Measurements from ENCODE around the gene C1QL2. TPM values are rescaled to one million over a fixed set of nuclear protein-coding genes. Genes with fewer than 3 reads are reported as not detected.

The C1QL2 gene
- total RNA-seq, 4 donors from 2014 or later: 0.76 TPM; not detected in 3

DNA sequence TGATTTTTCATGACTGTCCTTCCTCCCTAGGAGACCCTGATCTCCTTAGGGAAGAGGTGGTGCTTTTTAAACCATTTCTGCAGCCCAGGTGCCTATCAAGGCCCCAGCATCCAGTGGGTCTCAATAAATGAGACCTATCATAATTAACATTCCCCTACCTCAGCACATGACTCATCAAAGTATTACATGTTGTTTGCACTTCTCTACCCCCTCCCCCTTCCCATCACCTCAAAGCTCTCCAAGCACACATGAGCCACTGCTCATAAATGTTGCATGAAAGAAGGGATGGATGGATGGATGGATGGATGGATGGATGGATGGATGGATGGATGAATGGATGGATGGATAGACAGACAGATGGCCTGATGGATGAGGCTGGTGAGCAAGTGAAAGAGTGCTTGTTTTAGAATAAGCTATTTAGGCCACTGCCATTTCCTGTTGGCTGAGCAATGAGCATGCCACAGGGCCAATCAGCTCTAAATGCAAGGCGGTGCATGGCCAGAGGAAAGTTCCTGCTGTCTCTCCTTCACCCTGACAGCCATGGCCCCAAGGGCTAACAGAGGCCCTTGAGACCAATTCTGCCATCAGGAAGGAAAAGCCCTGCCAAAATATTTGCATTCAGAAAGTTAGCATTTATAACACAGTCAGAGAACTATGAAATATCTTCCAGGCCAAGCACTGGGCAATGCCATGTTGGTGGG lies 44.2 kb upstream of the C1QL2 start:
- H3K9me3 ChIP-seq: no peaks in the 10 kb centered on the region
- no peaks in the 10 kb centered on the region for H3K4me1 ChIP-seq
- H3K27me3 ChIP-seq: no peaks in the 10 kb centered on the region
- H3K36me3 ChIP-seq: no peaks in the 10 kb centered on the region
- H3K27ac ChIP-seq: no peak overlapping the region
- DNase-seq (ENCODE audit: low spot score in 2 of 2): no peak
- no peak overlapping the region for H3K4me3 ChIP-seq
- TF ChIP-seq EP300 (IDR thresholded peaks at IDR 0.05) (no peak), POLR2AphosphoS5 (IDR thresholded peaks at IDR 0.05) (no peak), POLR2A (IDR thresholded peaks at IDR 0.05) (no peak)
- TF ChIP-seq, protein P1, sequence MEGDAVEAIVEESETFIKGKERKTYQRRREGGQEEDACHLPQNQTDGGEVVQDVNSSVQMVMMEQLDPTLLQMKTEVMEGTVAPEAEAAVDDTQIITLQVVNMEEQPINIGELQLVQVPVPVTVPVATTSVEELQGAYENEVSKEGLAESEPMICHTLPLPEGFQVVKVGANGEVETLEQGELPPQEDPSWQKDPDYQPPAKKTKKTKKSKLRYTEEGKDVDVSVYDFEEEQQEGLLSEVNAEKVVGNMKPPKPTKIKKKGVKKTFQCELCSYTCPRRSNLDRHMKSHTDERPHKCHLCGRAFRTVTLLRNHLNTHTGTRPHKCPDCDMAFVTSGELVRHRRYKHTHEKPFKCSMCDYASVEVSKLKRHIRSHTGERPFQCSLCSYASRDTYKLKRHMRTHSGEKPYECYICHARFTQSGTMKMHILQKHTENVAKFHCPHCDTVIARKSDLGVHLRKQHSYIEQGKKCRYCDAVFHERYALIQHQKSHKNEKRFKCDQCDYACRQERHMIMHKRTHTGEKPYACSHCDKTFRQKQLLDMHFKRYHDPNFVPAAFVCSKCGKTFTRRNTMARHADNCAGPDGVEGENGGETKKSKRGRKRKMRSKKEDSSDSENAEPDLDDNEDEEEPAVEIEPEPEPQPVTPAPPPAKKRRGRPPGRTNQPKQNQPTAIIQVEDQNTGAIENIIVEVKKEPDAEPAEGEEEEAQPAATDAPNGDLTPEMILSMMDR (IDR thresholded peaks at IDR 0.05): no peak
- WGBS: 75% methylated on average over 1 of the region's 1 CpG

DNA sequence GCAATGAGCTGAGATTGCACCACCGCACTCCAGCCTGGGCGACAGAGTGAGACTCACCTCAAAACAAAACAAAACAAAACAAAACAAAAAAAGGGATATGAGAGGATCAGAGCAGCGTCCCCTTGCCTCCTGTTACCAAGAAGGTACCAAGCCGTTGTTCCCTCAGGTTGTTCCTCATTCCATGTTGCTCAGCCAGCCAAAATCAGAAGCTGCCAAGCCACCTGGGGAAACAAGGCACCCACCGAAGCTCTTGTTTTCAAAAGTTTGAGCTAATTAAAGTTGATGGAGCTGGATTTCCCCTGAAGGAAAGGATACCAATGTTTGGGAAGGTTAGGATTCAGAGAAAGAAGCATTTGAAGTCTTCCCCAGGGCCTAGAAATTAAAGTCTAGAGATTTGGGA lies 43.3 kb upstream of the C1QL2 start:
- Histone ChIP-seq H3K4me3 (no peak overlapping the region), H3K9me3 (no peaks in the 10 kb centered on the region), H3K4me1 (no peaks in the 10 kb centered on the region), H3K27ac (no peak overlapping the region), H3K36me3 (no peaks in the 10 kb centered on the region), H3K27me3 (no peaks in the 10 kb centered on the region)
- no peak for DNase-seq (ENCODE audit: low spot score in 2 of 2)
- TF ChIP-seq EP300 (IDR thresholded peaks at IDR 0.05) (no peak), POLR2AphosphoS5 (IDR thresholded peaks at IDR 0.05) (no peak), POLR2A (IDR thresholded peaks at IDR 0.05) (no peak)
- TF ChIP-seq, protein P1 (IDR thresholded peaks at IDR 0.05): no peak
- 61% methylated on average over 5 of the region's 5 CpGs for WGBS

DNA sequence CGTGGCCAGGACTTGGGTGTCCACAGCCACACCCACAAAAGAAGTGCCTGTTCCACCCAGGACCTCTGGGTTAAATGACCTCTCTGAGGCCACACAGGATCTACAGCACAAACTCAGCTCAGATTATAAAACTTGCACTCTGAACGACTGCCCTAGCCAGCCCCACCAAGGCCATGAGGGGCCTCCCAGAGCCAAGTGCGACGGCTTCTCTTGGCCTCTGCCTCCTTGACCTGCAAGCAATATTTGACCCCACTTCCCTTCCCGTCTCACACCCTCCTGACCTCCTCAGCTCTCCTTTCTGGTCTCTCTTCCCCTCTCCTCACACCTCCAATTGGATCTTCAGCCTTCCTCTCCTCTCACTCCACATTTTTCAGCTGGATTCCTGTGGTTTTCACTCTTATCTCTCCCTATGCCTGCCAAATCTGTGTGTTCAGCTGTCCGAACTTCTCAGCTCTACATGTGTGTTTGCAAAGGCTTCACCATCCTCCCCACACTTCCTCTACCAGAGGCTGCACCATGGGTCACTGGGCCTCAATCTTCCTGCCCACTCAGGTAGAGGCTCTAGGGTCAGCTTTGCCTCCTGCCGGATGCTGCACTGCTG lies 39.8 kb upstream of the C1QL2 start:
- Histone ChIP-seq H3K27ac (no peak overlapping the region), H3K27me3 (peaks cover 3% of the 10 kb centered on the region), H3K4me1 (no peaks in the 10 kb centered on the region), H3K36me3 (no peaks in the 10 kb centered on the region), H3K4me3 (no peak overlapping the region), H3K9me3 (no peaks in the 10 kb centered on the region)
- TF ChIP-seq POLR2AphosphoS5 (IDR thresholded peaks at IDR 0.05) (no peak), POLR2A (IDR thresholded peaks at IDR 0.05) (no peak), EP300 (IDR thresholded peaks at IDR 0.05) (no peak)
- TF ChIP-seq, protein P1 (IDR thresholded peaks at IDR 0.05): no peak
- DNase-seq (ENCODE audit: low spot score in 2 of 2): no peak
- 81% methylated on average over 7 of the region's 7 CpGs for WGBS

DNA sequence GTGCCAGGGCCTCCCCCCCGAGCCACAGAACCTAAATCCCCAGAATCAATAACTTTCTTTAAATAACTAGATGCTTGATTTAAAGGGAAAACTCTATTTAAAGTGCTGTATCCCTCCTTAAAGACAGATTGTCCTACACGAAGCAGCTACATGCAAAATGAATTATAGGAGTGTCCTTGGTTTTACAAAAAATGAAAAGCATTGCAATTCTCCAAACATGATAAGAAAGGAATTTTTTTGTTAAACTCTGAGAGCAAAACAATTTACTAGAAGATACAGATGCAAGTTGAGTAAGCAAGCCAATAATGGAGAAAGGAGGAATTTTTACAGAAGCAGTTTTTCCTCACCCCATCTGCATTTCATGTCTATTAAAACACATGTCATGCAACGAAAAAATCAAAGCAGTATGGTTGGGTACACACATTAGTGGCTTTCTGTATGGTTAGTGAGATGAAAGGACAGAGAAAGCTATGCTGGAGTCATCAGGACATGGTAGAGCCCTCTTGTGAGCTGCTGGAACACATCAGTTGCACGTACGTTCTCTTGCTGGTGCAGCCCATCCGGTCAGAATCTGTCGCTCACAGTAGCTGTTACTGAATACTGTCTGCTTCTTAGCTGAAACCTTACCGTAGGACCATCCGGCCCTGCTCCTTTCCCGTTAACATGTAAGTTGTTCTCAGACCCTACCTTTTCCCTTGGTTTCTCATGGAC lies 39.1 kb upstream of the C1QL2 start:
- no peaks in the 10 kb centered on the region for H3K4me1 ChIP-seq
- no peak overlapping the region for H3K27ac ChIP-seq
- no peaks in the 10 kb centered on the region for H3K9me3 ChIP-seq
- DNase-seq (ENCODE audit: low spot score in 2 of 2): no peak
- no peak overlapping the region for H3K4me3 ChIP-seq
- WGBS: 60% methylated on average over 10 of the region's 10 CpGs
- no peaks in the 10 kb centered on the region for H3K36me3 ChIP-seq
- no peak for TF ChIP-seq EP300 (IDR thresholded peaks at IDR 0.05)
- TF ChIP-seq, protein P1 (IDR thresholded peaks at IDR 0.05): no peak
- no peak for TF ChIP-seq POLR2AphosphoS5 (IDR thresholded peaks at IDR 0.05)
- no peak for TF ChIP-seq POLR2A (IDR thresholded peaks at IDR 0.05)
- H3K27me3 ChIP-seq: peaks cover 3% of the 10 kb centered on the region

DNA sequence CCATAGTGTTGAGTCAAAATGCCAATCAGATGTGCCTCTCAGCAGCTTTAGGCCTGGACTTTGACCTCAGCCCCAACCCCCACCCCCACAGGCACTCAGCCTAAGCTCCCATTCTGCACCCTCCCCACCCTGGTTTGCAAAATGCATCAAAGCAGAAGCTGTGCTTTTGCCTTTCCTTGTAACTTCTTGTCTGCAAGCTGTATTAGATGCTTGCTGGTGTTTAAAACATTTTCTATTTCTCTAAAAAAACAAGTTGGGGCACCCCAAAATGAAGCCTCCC lies 38.5 kb upstream of the C1QL2 start:
- Histone ChIP-seq H3K4me1 (no peaks in the 10 kb centered on the region), H3K27ac (no peak overlapping the region), H3K36me3 (no peaks in the 10 kb centered on the region), H3K27me3 (peaks cover 3% of the 10 kb centered on the region), H3K9me3 (no peaks in the 10 kb centered on the region), H3K4me3 (no peak overlapping the region)
- DNase-seq (ENCODE audit: low spot score in 2 of 2): no peak
- TF ChIP-seq POLR2A (IDR thresholded peaks at IDR 0.05) (no peak), EP300 (IDR thresholded peaks at IDR 0.05) (no peak), POLR2AphosphoS5 (IDR thresholded peaks at IDR 0.05) (no peak)
- TF ChIP-seq, protein P1 (IDR thresholded peaks at IDR 0.05): no peak
